HG02642 (cell line): ENCODE measurements around the gene MB21D2.
"Not testable (repeated sequence)": the region's sequence is repeated elsewhere in the genome, so short reads cannot be mapped to it uniquely, and the experiment has no call there.

Source experiments
- ATAC-seq: cut with Tn5 transposase; IDR thresholded peaks from one replicate; pipeline ENCODE4 v1.9.1; 2021; ENCODE audit warnings: mild to moderate bottlenecking; ENCODE audit not compliant: unreplicated experiment, poor library complexity

Gene MB21D2

DNA sequence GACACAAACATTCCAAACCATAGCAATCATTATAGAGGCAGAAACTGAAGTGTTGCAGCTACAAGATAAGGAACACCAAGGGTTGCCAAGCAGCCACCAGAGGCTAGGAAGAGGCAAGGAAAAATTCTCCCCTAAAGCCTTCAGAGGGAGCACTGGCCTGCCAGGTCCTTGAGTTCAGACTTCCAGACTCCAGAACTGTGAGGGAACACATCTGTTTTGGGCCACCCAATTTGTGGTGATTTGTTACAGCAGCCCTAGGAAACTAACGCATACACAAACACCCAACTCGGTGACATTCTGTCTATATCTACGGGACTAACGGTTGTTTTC, 54.6 kb downstream of the MB21D2 start:
- no peak for ATAC-seq

DNA sequence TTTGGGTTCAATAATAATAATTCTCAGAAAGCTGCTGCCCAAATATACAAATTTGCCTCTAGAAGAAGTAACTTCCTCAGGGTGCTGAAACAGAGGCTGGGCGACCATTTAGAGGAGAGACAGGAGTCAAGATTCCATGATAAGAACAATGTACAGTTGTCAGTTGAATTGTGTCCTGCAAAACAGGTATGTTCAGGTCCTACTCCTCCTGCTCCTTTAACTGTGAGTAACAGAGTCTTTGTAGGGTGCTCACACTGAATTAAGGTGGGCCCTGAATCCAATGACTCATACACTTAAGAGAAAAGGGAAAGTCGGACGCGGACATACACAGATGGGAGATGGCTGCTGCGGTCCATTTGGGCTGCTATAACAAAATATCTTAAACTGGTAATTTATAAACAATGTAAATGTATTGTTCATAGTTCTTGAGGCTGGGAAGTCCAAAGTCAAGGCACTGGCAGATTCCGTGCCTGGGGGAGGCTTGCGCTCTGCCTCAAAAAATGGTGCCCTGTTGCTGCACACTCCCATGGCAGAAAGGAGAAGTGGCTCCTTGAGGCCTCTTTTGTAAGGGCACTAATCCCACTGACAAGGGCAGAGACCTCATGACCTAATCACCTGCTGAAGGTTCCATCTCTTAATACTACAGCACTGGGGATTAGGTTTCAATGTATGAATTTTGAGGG, 55.1 kb downstream of the MB21D2 start:
- ATAC-seq = no peak

DNA sequence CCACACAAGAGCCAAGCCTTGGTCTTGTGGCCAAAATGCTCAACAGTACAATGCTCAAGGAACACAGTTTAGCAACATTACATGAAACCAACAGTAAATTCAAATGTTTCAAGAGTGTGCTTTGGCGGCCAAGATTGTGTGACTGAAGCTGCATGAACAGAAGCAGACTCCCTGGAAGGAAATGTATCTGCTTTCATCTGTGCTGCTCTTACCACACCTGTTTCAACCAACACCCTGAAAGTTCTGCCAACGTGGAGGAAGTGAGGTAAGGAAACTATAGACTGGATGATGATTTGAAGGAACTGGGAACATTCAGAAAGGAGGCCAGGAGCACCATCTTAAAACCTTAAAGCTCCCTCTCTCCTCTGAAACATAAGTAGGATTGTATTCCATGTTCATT, 55.7 kb downstream of the MB21D2 start:
- ATAC-seq = peak; percentile 48

DNA sequence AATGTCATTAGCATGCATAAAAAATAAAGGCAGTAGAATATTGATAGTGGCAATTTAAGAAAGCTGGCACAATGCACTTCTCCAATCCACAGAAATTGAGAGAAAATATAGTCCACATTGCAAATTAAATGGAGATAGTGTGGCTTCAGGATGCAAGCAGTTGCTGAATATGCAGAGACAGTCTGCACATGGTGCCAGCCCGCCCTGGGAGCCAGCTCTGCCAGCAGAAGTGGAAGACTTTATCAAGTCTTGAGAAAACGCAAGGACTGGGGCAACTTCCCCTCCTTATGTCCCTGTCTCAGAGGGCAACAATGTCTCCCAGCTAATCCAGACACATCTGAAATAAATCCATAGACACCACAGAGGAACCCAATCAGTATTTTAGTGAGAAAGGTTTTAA, 57.2 kb downstream of the MB21D2 start:
- no peak for ATAC-seq

DNA sequence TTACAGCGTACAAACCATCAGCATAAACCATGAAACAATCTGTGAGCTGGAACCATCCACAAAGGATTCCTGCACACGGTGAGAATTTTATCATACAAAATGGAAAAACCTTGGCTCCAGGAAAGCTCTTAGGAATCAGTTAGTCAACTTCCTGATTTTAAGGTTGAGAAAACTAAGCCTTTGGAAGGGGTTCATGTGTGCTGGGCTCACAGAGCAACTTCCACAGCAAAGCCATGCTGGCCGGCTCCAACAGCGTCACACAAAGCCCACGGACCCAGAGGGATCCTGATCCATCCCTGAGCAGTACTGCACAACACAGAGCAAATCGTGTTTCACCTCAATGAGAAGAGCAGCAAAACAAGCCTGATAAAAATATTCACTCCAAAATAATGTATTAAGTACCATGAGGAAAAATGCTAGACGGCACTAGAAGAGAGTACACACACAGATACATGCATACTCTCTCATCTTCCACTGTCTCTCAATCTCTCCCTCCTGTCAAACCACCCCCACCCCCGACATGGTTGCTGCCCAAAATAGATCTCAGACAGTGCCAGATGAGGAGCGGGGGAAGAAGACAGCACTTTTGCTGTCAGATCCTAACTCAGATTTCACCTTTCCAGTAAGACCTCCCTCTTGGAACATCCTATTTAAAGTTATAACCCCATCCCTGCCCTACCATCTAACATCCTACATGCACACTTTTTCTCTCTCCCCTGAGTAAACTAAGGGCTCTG, 58.6 kb downstream of the MB21D2 start:
- no peak for ATAC-seq

DNA sequence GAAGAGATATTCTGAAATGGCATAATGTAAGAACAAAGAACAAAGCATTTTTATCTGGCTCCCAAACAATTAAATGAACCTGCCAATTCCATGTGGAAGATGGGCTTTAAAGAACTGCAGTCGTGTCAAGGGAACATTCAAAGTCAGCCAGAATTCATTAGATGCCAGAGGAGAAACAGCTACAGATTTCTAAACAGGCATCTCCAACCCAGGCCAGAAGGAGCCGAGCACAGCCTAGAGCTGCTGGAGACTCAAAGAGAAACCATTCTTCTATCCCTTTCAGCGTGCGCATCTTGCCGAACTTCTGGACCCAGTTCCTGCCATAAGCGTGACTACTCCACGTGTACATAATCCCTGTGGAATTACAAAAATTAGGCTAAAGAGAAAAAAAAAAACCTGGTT, 60.4 kb downstream of the MB21D2 start:
- no peak for ATAC-seq

DNA sequence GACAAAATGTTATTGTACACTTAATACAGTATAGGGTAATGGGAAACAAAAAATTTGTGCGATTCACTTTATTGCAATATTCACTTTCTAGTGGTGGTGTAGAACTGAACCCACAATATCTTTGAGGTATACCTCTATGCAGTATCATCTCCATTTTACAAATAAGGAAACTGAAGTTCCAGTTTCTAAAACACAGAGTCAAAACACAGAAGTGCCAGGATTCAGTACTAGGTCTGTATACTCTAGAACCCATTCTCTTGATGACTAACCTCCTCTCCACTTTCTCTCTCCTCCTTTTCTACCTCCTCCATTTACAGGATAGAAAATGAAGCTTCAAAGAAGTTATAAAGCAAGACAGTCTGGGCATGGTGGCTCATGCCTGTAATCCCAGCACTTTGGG, 62.2 kb downstream of the MB21D2 start:
- peak; percentile 41 for ATAC-seq

DNA sequence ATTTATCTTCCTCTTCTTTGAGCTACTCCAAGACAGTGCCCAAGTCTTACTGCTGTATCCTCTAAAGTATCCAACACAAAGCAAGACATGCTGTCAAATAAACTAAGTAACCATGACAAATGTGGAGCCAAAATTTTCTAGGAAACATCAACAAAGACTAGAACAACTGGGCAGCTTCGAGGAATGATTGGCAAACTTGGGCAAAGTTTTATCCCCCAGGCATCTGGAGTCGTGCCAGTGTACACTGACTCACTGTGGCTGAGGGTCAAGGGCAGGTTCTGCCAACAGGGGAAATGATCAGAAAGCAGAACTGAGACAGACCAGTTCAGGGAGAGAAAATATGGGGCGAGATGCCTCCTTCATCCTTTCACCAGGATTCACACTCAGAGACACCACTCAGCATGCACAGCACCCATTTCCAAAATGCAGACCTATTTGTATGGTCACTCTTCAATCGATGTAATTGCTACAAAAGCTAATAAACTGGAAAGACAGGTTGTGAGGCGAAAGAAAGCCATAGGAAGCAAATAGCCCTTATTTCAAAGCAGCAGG, 65.8 kb downstream of the MB21D2 start:
- ATAC-seq = peak; percentile 41

DNA sequence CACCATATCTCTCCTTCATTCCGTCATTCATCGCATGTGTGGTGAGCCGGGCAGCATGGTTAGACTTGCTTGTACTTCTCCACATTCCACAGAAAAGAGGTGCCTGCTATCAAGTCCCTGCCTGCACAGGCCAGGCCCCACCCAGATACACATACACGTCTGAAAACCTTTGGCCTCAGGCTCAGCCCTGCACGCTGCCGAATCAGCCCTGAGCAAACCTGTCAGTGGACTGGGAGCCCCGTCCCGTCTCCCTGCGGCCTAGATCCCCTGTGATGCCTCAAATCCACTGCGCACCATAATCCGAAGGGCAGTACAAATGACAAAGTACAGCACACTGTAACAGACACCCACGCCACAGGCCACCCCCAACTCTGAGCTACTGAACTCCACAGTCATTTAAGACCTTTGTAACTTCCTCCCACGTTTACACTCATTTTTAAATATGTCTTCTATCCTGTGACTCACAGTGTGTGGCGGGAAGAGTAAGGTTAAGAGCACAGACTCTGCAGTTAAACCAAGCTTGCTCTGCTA, 67.1 kb downstream of the MB21D2 start:
- peak; percentile 76 for ATAC-seq

DNA sequence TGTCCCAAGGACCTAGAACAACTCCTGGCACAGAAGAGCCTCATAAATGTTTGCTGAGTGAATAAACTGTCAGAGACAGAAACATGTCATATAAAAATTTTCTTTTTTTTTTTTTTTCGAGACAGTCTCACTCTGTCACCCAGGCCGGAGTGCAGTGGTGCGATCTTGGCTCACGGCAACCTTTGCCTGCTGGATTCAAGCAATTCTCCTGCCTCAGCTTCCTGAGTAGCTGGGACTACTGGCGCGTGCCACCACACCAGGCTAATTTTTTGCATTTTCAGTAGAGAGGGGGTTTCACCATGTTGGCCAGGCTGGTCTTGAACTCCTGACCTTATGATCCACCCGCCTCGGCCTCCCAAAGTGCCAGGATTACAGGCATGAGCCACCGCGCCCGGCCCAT, 67.8 kb downstream of the MB21D2 start:
- not testable (repeated sequence) for ATAC-seq

DNA sequence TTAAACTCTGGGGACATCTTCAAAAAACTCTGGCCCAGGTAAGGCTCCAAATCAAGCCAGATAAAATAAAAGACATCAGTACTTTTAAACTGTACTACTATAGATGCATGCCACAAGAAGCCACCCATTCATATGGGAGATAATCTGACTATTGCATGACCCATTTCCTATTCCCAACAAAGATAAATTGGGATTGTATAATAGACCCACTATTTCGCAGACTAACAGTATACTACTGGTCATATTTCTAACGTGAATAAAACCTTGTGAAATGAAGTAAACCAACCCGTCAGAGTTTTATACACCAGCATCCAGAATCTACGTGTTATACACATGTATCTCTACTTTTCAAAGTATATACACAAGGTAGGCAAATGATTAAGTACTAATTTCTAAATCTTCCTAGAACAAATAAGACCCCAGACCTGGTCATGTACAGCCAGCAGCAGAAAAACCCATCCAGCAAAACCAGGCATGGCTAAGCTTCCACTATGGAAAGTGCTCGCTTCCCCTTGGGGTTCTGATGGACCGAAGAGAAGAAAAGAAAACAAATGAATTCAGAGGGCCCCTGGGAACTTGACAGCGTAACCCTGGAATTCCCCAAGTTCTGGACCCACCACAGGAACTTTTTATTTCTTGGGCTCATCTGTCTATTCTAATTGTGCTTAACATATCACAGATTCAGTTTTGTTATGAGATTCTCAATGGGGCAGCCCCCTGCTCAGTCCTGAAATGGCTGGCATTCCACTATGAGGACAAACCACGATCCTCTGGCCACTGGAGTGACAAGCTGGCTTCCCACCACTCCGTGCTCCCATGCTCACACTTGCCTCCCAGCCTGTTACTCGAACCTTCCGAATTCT, 69.1 kb downstream of the MB21D2 start:
- ATAC-seq = peak; percentile 33

DNA sequence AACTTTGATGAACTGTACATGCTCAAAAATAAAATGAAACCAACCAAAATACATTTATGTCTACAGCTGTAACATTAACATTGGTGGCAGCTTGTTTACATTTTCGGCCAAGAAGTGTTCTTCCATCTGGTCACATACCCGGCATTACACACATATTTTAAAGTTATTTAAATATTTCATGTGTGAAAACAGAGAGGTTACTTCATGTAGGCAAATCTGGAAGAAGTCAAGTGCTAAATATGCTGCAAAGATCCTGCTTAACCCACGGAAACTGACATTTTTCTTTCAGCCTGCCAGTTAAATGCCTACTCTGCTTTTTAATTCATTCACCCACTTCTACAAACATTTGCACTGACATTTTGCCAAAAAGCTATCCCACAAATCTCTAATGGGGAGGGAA, 69.7 kb downstream of the MB21D2 start:
- no peak for ATAC-seq

DNA sequence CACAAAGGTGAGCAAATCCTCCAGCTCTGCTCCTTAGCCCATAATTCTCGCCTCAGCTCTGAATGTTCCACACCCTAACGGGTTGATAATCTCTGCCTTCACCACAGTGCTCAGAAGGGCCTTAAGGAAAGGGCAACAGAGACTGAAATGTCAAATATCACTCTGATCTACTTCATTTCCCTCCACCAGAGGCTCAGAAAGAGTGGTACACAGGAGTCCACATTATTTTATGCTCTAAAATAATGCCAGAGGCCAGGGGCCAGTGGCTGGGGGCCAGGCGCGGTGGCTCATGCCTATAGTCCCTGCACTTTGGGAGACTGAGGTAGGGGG, 72.2 kb downstream of the MB21D2 start:
- ATAC-seq = no peak

DNA sequence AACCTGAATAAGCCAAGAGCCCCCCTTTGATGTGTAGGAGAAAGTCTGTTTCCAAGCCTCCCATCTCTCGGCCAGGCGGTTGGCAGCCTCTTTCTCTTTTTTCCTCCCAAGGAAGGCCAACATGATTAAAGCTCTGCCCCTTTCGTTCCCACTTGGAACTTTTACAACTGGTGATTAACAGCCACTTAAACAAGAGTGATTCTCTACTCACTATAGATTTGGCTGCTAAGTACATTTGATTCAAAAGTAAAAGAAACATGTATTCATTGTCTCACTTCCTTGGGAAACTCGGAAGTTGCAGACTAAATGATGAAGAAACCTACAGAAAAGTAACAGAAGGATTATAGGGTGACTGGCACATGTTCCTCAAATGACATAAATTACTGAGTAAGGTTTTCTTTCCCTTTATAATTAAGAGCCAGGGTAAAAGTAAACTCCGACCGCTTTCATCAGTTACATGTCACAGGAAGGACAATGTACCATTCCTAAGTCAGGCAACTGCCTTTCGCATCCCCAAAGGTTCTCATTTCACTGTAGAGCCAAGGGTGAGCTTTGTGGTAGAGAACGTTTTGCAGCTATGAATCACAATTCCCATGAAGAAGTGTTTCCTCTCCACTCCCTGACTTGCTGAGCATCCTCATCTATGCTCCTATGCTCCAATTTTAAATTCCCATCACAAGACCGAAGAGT, 72.7 kb downstream of the MB21D2 start:
- no peak for ATAC-seq

DNA sequence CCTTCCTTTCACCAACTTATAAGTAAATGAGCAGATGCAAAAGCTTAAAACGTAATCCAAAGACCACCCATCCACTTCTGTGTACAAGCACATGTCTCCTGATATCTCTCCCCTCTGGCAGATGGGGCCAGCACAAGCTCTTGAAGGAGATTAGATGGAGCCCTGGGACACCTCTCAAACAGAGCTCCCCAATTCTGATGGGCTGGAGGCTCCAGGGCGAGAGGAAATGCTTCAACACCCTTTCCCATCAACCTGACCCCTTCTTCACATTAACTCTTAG, 73.2 kb downstream of the MB21D2 start:
- ATAC-seq = no peak

DNA sequence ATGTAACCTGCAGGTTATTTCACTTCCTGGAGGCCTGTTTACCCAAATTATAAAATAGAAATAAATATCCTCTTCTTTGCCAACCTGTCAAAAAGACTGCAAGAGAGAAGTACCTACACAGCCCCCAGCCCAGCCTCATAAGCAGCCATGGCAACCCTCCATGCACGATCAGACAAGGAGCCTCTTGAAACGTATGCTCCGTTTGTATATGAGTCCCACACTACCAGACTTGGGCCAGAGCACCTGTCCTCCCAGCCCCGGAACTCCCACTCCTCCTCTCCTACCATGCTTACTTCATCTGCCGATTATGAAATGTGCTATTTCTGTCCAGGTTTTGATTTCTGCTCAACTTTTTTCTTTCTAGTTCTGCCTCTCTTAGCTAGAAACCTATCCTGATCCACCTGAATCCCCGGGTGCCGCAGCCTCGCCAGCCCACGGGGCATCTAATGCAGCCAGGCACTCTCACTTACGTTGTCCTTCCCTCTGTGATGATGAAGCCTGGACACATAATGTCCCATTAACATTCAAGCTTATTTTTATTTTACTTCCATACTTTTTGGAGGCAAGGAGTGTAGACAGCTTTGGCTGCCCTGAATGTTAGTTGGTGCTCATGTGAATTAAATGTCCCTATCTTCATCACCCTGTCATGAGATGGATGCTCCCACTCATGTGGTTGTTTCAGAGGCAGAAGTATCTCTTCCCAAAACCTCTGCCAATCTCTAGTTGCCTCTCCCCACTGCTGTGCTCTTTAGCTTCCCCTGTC, 73.8 kb downstream of the MB21D2 start:
- ATAC-seq = no peak

DNA sequence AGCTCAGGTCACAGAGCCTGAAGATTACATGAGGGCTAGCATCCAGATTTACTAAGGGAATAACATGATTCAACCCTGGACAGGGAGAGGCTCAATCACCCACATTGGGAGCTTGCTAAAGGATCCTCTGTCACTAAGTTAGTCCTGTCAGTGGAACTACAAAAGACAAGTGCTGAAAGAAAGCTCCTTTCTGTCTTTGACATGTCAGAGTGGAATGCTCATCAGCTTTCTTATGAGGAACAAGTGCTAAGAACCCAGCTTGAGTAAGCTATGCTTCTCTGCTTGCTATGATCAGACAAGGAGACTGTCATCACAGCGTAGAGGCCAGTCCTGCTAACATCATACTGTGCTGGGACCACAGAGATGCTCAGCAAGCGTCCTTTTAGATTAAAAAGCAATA, 74.5 kb downstream of the MB21D2 start:
- ATAC-seq = no peak

DNA sequence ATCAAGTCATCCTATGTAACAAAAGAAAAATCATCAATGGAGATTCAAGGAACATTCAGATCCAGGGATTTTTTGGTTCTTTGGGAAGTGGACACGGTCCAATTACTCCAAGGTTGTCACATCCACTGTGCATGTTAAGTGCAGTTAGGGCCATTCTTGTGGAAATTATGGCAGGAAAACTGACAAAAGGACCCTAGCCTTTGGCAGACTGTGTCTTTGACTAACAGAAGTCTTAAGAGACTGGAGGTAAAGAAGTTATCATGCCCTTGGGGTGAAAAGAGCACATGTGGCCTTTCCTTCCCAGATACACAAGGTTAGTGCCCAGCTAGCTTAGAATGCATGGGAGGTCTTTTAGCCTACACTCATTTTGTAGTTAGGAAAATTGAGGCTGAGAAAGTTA, 74.9 kb downstream of the MB21D2 start:
- ATAC-seq = no peak

DNA sequence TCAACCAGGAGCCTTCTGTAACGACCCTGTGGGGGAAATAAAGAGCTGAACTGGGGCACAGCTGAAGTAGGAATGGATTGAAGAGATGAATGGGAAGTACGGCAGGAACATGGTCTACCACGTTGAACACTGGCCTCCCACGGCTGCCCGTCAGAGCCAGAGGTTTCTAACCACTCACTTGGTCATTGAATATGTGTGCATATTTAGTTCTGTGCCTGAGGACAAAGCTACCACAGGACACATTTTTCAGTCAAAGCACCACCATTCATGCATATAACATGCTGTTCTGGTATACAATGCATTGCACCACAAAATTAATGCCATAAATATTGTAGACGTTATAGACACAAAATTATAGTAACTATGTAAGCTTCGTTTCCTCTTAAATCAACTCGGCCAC, 75.5 kb downstream of the MB21D2 start:
- ATAC-seq = no peak

DNA sequence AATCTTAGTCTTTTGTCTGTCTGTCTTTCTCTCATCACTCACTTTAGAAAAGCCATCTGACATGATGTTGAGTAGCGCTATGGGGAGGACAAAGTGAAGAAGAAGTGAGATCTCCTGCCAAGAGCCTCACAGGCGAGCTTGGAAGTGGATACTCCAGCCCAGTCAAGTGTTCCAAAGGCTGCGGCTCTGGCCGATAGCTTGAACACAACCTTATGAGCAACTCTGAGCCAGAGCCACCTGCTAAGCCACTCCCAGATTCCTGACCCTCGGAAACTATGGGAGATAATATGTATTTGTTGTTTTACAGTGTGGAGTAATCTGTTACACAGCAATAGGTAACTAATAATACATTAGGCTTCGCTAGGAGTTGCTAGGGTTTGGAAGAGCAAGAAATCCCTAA, 76.2 kb downstream of the MB21D2 start:
- no peak for ATAC-seq
